ENCODE measurements around the gene ZNF649. TPM values are rescaled to one million over a fixed set of nuclear protein-coding genes. Genes with fewer than 3 reads are reported as not detected.

ZNF649 gene
- total RNA-seq, 1 donor, result 5.4 TPM

- H3K9me3 ChIP-seq (ENCODE audit: low read depth, low read length), result peaks cover 1% of the 10 kb centered on the region
- no peaks in the 10 kb centered on the region for H4K20me1 ChIP-seq (ENCODE audit: insufficient read depth, low read length)
- peaks cover 3% of the 10 kb centered on the region for H3K4me1 ChIP-seq (ENCODE audit: insufficient read depth, low read length)
- H3K4me3 ChIP-seq (ENCODE audit: insufficient read depth, low read length), result no peak overlapping the region
- DNase-seq (ENCODE audit: insufficient read length, low spot score, missing footprints), result no peak
- no peak for TF ChIP-seq CTCF (IDR thresholded peaks at IDR 0.05; ENCODE audit: extremely low read depth, low read depth, low read length)
- no peak overlapping the region for H3K4me2 ChIP-seq (ENCODE audit: insufficient read depth, low read length)
- H3K27ac ChIP-seq (ENCODE audit: low read depth, low read length), result no peak overlapping the region
- no peak overlapping the region for H2AFZ ChIP-seq (ENCODE audit: low read length)
- peaks cover 13% of the 10 kb centered on the region for H3K36me3 ChIP-seq (ENCODE audit: insufficient read depth, low read length)
- no peaks in the 10 kb centered on the region for H3K79me2 ChIP-seq (ENCODE audit: insufficient read depth, low read length)
- H3K27me3 ChIP-seq (ENCODE audit: insufficient read depth, low read length), result no peaks in the 10 kb centered on the region
Observed at GRCh38 chr19:51882518-51882917, 22.3 kb downstream of the ZNF649 start.

- Histone ChIP-seq H3K9me3 (ENCODE audit: low read depth, low read length) (peaks cover 32% of the 10 kb centered on the region), H3K4me3 (ENCODE audit: insufficient read depth, low read length) (no peak overlapping the region), H3K4me2 (ENCODE audit: insufficient read depth, low read length) (no peak overlapping the region), H3K27ac (ENCODE audit: low read depth, low read length) (no peak overlapping the region), H3K79me2 (ENCODE audit: insufficient read depth, low read length) (no peaks in the 10 kb centered on the region), H2AFZ (ENCODE audit: low read length) (no peak overlapping the region), H4K20me1 (ENCODE audit: insufficient read depth, low read length) (no peaks in the 10 kb centered on the region), H3K4me1 (ENCODE audit: insufficient read depth, low read length) (no peaks in the 10 kb centered on the region), H3K36me3 (ENCODE audit: insufficient read depth, low read length) (peaks cover 15% of the 10 kb centered on the region), H3K27me3 (ENCODE audit: insufficient read depth, low read length) (no peaks in the 10 kb centered on the region)
- no peak for TF ChIP-seq CTCF (IDR thresholded peaks at IDR 0.05; ENCODE audit: extremely low read depth, low read depth, low read length)
- DNase-seq (ENCODE audit: insufficient read length, low spot score, missing footprints), result no peak
Observed at GRCh38 chr19:51873097-51873496, 31.7 kb downstream of the ZNF649 start.

GRCh38 chr19:51861870-51862622, 42.8 kb downstream of the ZNF649 start:
- H3K4me1 ChIP-seq (ENCODE audit: insufficient read depth, low read length), result no peaks in the 10 kb centered on the region
- no peak overlapping the region for H3K4me2 ChIP-seq (ENCODE audit: insufficient read depth, low read length)
- no peak for DNase-seq (ENCODE audit: insufficient read length, low spot score, missing footprints)
- peaks cover 43% of the 10 kb centered on the region for H3K9me3 ChIP-seq (ENCODE audit: low read depth, low read length)
- H3K36me3 ChIP-seq (ENCODE audit: insufficient read depth, low read length), result no peaks in the 10 kb centered on the region
- no peaks in the 10 kb centered on the region for H3K27me3 ChIP-seq (ENCODE audit: insufficient read depth, low read length)
- H2AFZ ChIP-seq (ENCODE audit: low read length), result no peak overlapping the region
- no peak for TF ChIP-seq CTCF (IDR thresholded peaks at IDR 0.05; ENCODE audit: extremely low read depth, low read depth, low read length)
- H3K27ac ChIP-seq (ENCODE audit: low read depth, low read length), result no peak overlapping the region
- no peaks in the 10 kb centered on the region for H4K20me1 ChIP-seq (ENCODE audit: insufficient read depth, low read length)
- no peak overlapping the region for H3K4me3 ChIP-seq (ENCODE audit: insufficient read depth, low read length)
- H3K79me2 ChIP-seq (ENCODE audit: insufficient read depth, low read length), result no peaks in the 10 kb centered on the region

Other genes starting within 250 kb of the ZNF649 start
- 9.4 and 12.7 TPM in 2 replicates for gene SPACA6, start 211.7 kb downstream of the ZNF649 start, total RNA-seq
- 5.4 and 6.2 TPM in 2 replicates for gene HAS1, start 181.0 kb downstream of the ZNF649 start, total RNA-seq
- gene FPR1, start 153.1 kb downstream of the ZNF649 start, total RNA-seq, result 4.4 and 5.1 TPM in 2 replicates
- 0.29 and 0.36 TPM in 2 replicates for gene FPR2, start 143.8 kb downstream of the ZNF649 start, total RNA-seq
- gene FPR3, start 109.9 kb downstream of the ZNF649 start, total RNA-seq, result 0.59 and 1.1 TPM in 2 replicates
- 10.5 and 12.1 TPM in 2 replicates for gene ZNF577, start 17.1 kb downstream of the ZNF649 start, total RNA-seq
- 6.5 and 8.0 TPM in 2 replicates for gene ZNF613, start 22.5 kb upstream of the ZNF649 start, total RNA-seq
- 11.5 and 13.8 TPM in 2 replicates for gene ZNF350, start 81.8 kb upstream of the ZNF649 start, total RNA-seq
- gene ZNF615, start 103.2 kb upstream of the ZNF649 start, total RNA-seq, result 10.9 and 13.0 TPM in 2 replicates
- gene ZNF614, start 123.4 kb upstream of the ZNF649 start, total RNA-seq, result 9.1 and 9.4 TPM in 2 replicates
- 8.8 and 11.9 TPM in 2 replicates for gene ZNF432, start 143.8 kb upstream of the ZNF649 start, total RNA-seq
- 27.9 and 30.9 TPM in 2 replicates for gene ZNF841, start 190.7 kb upstream of the ZNF649 start, total RNA-seq
- 9.8 and 12.7 TPM in 2 replicates for gene ZNF616, start 234.9 kb upstream of the ZNF649 start, total RNA-seq